Neuronal stem cell (in vitro differentiated cells): Measurements from ENCODE around the gene ARL5C.

Source experiments
- DNase-seq: peaks from one replicate; pipeline ENCODE4 v3.0.0-alpha.2; 2013; ENCODE audit warnings: low spot score
- H2AFZ ChIP-seq: one replicate; pipeline ENCODE4 v1.6.1; 2013; ENCODE audit warnings: mild to moderate bottlenecking, low read length, inconsistent platforms
- H2AK5ac ChIP-seq: 2 replicates; pipeline ENCODE4 v1.6.1; 2013; ENCODE audit warnings: low read depth, mild to moderate bottlenecking, inconsistent platforms, low read length, moderate library complexity, mixed read lengths
- H2BK120ac ChIP-seq: 2 replicates; pipeline ENCODE4 v1.6.1; 2013; ENCODE audit warnings: low read depth, mild to moderate bottlenecking, inconsistent platforms, low read length, moderate library complexity, mixed read lengths
- H2BK12ac ChIP-seq: one replicate; pipeline ENCODE4 v1.6.1; 2013; ENCODE audit warnings: low read length, inconsistent platforms
- H2BK15ac ChIP-seq: 2 replicates; pipeline ENCODE4 v1.6.1; 2013; ENCODE audit warnings: mild to moderate bottlenecking, low read length, inconsistent platforms, mixed read lengths
- H2BK5ac ChIP-seq: one replicate; pipeline ENCODE4 v1.6.1; 2013; ENCODE audit warnings: inconsistent platforms, mild to moderate bottlenecking, low read length, moderate library complexity
- H3K14ac ChIP-seq: one replicate; pipeline ENCODE4 v1.6.1; 2013; ENCODE audit warnings: low read length, inconsistent platforms
- H3K18ac ChIP-seq: 2 replicates; pipeline ENCODE4 v1.6.1; 2013; ENCODE audit warnings: low read length, inconsistent platforms
- H3K23ac ChIP-seq: 2 replicates; pipeline ENCODE4 v1.6.1; 2013; ENCODE audit warnings: low read depth, mild to moderate bottlenecking, mixed read lengths, low read length, inconsistent platforms; ENCODE audit not compliant: poor library complexity
- H3K27ac ChIP-seq: replicated peaks from 3 replicates; pipeline ENCODE4 v1.5.1; 2013; ENCODE audit warnings: low read length, inconsistent platforms
- H3K27me3 ChIP-seq, 3 experiments: 2 replicates each; pipeline ENCODE4 v1.6.1; 2013; ENCODE audit warnings: low read length in 3 of 3, mild to moderate bottlenecking in 2 of 3, inconsistent platforms in 1 of 3, low read depth in 1 of 3, mixed read lengths in 1 of 3, moderate library complexity in 1 of 3; ENCODE audit not compliant: control insufficient read depth in 3 of 3, insufficient read depth in 3 of 3
- H3K36me3 ChIP-seq, 2 donors: replicated peaks in 1 of 2; 2 replicates each; pipeline ENCODE4 v1.6.1; 2013; ENCODE audit warnings: low read length in 2 of 2; ENCODE audit not compliant: control insufficient read depth in 2 of 2, insufficient read depth in 2 of 2
- H3K4ac ChIP-seq: 2 replicates; pipeline ENCODE4 v1.6.1; 2013; ENCODE audit warnings: inconsistent platforms, mild to moderate bottlenecking, low read length, moderate library complexity
- H3K4me1 ChIP-seq, 2 donors: 1 replicate in 1 of 2; 2 replicates in 1 of 2; pipeline ENCODE4 v1.6.1; 2013; ENCODE audit warnings: low read length in 2 of 2, low read depth in 1 of 2; ENCODE audit not compliant: control insufficient read depth in 2 of 2, insufficient read depth in 1 of 2
- H3K4me2 ChIP-seq: one replicate; pipeline ENCODE4 v1.6.1; 2013; ENCODE audit warnings: mild to moderate bottlenecking, low read length, inconsistent platforms; ENCODE audit not compliant: insufficient read depth, poor library complexity, severe bottlenecking
- H3K4me3 ChIP-seq, 2 donors: 2 replicates each; pipeline ENCODE4 v1.5.1; 2013; ENCODE audit warnings: low read length in 2 of 2, mild to moderate bottlenecking in 2 of 2, inconsistent platforms in 1 of 2, moderate library complexity in 1 of 2
- H3K79me1 ChIP-seq: one replicate; pipeline ENCODE4 v1.6.1; 2013; ENCODE audit warnings: low read depth, mild to moderate bottlenecking, inconsistent platforms, low read length, moderate library complexity
- H3K9ac ChIP-seq: one replicate; pipeline ENCODE4 v1.6.1; 2013; ENCODE audit warnings: mild to moderate bottlenecking, low read depth, low read length, inconsistent platforms; ENCODE audit not compliant: poor library complexity
- H3K9me3 ChIP-seq, 2 donors: replicated peaks in 1 of 2; 2 replicates each; pipeline versions ENCODE3 to v1.6.1; 2013; ENCODE audit warnings: low read length in 2 of 2, mild to moderate bottlenecking in 2 of 2, inconsistent platforms in 1 of 2, low read depth in 1 of 2, mixed read lengths in 1 of 2, moderate library complexity in 1 of 2; ENCODE audit not compliant: control insufficient read depth in 2 of 2, insufficient read depth in 1 of 2
- H4K8ac ChIP-seq: one replicate; pipeline ENCODE4 v1.6.1; 2013; ENCODE audit warnings: low read depth, mild to moderate bottlenecking, inconsistent platforms, low read length, moderate library complexity
- H4K91ac ChIP-seq: one replicate; pipeline ENCODE4 v1.6.1; 2013; ENCODE audit warnings: low read length, low read depth, mild to moderate bottlenecking, inconsistent platforms; ENCODE audit not compliant: poor library complexity
- WGBS, 2 donors: extraction: QIAGEN DNeasy Blood & Tissue Kit; methylation state at CpG; one replicate each; pipeline ENCODE4 v1.1.7; 2013; ENCODE audit warnings: missing lambda C conversion rate in 2 of 2, mixed read lengths in 1 of 2; ENCODE audit not compliant: insufficient read length in 2 of 2, insufficient replicate concordance in 1 of 2; ENCODE audit errors: extremely low coverage in 2 of 2; 5-methylcytosine and 5-hydroxymethylcytosine counted together

Gene ARL5C

GRCh38 chr17:39151150-39151942, 14.6 kb downstream of the ARL5C start, which contains the start of gene PLXDC1:
Gene PLXDC1 (minus strand): TSS chr17:39151637. CDS start chr17:39151437, 200 bp downstream.
- Histone ChIP-seq H3K36me3 (no peaks in the 10 kb centered on the region), H2BK12ac (no peak within 1 kb of the TSS), H2BK120ac (no peak within 1 kb of the TSS), H3K4me1 (peaks cover 8 to 12% of the 10 kb centered on the region in 2 donors), H3K14ac (peak within 1 kb of the TSS; percentile 87), H3K4me2 (peak within 1 kb of the TSS; percentile 99), H2BK15ac (peak within 1 kb of the TSS; percentile 75), H3K9ac (peak within 1 kb of the TSS; percentile 88), H4K8ac (peak within 1 kb of the TSS; percentile 9), H3K18ac (peak within 1 kb of the TSS; percentile 92), H3K4me3 (peak within 1 kb of the TSS; percentile 85 to 86), H3K27ac (no peak within 1 kb of the TSS), H3K23ac (peak within 1 kb of the TSS; percentile 76), H3K27me3 (peaks cover 11 to 31% (median 31%) of the 10 kb centered on the region in 3 experiments), H4K91ac (no peak within 1 kb of the TSS), H2AFZ (peak within 1 kb of the TSS; percentile 88), H3K4ac (no peak within 1 kb of the TSS), H2BK5ac (no peak within 1 kb of the TSS), H3K79me1 (peaks cover 2% of the 10 kb centered on the region), H2AK5ac (no peak within 1 kb of the TSS), H3K9me3 (no peaks in the 10 kb centered on the region)
- no peak for DNase-seq
- WGBS, 2 donors = no CpG with 5 or more reads among the region's 68 CpGs

GRCh38 chr17:39150795-39151149, 15.2 kb downstream of the ARL5C start:
- WGBS, 2 donors = no CpG with 5 or more reads among the region's 5 CpGs
- H3K14ac ChIP-seq = no peak overlapping the region

GRCh38 chr17:39150104-39150634, 15.8 kb downstream of the ARL5C start:
- peak overlapping the region; percentile 49 for H3K23ac ChIP-seq
- WGBS, 2 donors = no CpG with 5 or more reads among the region's 5 CpGs
- H3K27me3 ChIP-seq = peaks cover 11 to 31% (median 31%) of the 10 kb centered on the region in 3 experiments
- DNase-seq = no peak
- H2BK5ac ChIP-seq = no peak overlapping the region
- H3K9ac ChIP-seq = no peak overlapping the region
- no peak overlapping the region for H2BK15ac ChIP-seq
- no peak overlapping the region for H2BK120ac ChIP-seq
- H3K9me3 ChIP-seq = no peaks in the 10 kb centered on the region
- peak overlapping the region; percentile 73 for H2AK5ac ChIP-seq
- no peak overlapping the region for H3K27ac ChIP-seq
- no peak overlapping the region for H3K14ac ChIP-seq
- no peak overlapping the region for H3K4ac ChIP-seq
- no peaks in the 10 kb centered on the region for H3K36me3 ChIP-seq
- H4K91ac ChIP-seq = no peak overlapping the region
- no peak overlapping the region for H3K4me2 ChIP-seq
- H3K4me3 ChIP-seq = peak overlapping the region in 1 of 2 donors; percentile 16
- no peak overlapping the region for H4K8ac ChIP-seq
- H3K18ac ChIP-seq = peak overlapping the region; percentile 48
- H3K4me1 ChIP-seq = peaks cover 8 to 12% of the 10 kb centered on the region in 2 donors
- no peak overlapping the region for H2AFZ ChIP-seq
- no peak overlapping the region for H2BK12ac ChIP-seq
- peaks cover 2% of the 10 kb centered on the region for H3K79me1 ChIP-seq

More at GRCh38 chr17:39150795-39151149, 15.2 kb downstream of the ARL5C start:
- Histone ChIP-seq H2BK12ac (no peak overlapping the region), H3K27ac (no peak overlapping the region), H2AFZ (peak overlapping the region; percentile 88), H4K8ac (peak overlapping the region; percentile 9), H3K27me3 (peaks cover 11 to 31% (median 31%) of the 10 kb centered on the region in 3 experiments), H3K4me2 (peak overlapping the region; percentile 99), H3K36me3 (no peaks in the 10 kb centered on the region), H4K91ac (no peak overlapping the region), H3K4ac (no peak overlapping the region), H2BK120ac (no peak overlapping the region), H2BK5ac (no peak overlapping the region), H3K9ac (no peak overlapping the region), H3K4me3 (peak overlapping the region; percentile 85 to 86), H3K79me1 (peaks cover 2% of the 10 kb centered on the region), H3K23ac (peak overlapping the region; percentile 76), H3K4me1 (peaks cover 8 to 12% of the 10 kb centered on the region in 2 donors), H3K18ac (peak overlapping the region; percentile 53), H2BK15ac (peak overlapping the region; percentile 75), H2AK5ac (no peak overlapping the region), H3K9me3 (no peaks in the 10 kb centered on the region)
- no peak for DNase-seq
